ENCODE measurements around the gene GRM3. TPM values are rescaled to one million over a fixed set of nuclear protein-coding genes. Genes with fewer than 3 reads are reported as not detected.

Gene GRM3
- total RNA-seq, 2 donors from 2014 or later = not detected

DNA sequence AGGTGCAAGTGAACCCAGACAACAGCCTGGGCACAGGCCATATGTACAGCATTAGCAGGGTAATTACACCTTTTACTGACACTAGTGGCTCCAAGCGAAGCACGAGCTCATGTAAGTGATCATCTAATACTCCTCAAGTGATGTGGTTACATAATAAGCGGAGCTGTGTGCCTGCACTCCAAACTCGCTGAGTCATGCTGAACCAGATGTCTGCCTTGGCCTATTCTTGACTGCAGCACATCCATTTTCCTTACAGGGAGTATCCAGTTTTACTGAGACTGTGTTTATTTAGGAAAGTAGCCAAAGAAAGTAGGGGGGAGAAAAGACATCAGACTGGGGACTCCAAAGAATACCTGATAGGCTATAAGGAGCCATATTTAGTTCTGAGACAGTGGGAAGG lies 90.1 kb downstream of the GRM3 start:
- Histone ChIP-seq H3K9me3 (no peaks in the 10 kb centered on the region), H3K36me3 (no peaks in the 10 kb centered on the region), H3K27ac (no peak overlapping the region), H3K4me1 (ENCODE audit: control insufficient read depth in 1 of 2, low read depth in 2 of 2) (no peaks in the 10 kb centered on the region), H3K27me3 (replicated peaks; ENCODE audit: insufficient read depth) (no peaks in the 10 kb centered on the region), H3K4me3 (no peak overlapping the region)
- DNase-seq (ENCODE audit: low spot score) = no peak
- no peak for ATAC-seq (ENCODE audit: insufficient number of reproducible peaks, low FRiP score, low read depth)
- TF ChIP-seq CTCF (IDR thresholded peaks at IDR 0.05) = no peak

DNA sequence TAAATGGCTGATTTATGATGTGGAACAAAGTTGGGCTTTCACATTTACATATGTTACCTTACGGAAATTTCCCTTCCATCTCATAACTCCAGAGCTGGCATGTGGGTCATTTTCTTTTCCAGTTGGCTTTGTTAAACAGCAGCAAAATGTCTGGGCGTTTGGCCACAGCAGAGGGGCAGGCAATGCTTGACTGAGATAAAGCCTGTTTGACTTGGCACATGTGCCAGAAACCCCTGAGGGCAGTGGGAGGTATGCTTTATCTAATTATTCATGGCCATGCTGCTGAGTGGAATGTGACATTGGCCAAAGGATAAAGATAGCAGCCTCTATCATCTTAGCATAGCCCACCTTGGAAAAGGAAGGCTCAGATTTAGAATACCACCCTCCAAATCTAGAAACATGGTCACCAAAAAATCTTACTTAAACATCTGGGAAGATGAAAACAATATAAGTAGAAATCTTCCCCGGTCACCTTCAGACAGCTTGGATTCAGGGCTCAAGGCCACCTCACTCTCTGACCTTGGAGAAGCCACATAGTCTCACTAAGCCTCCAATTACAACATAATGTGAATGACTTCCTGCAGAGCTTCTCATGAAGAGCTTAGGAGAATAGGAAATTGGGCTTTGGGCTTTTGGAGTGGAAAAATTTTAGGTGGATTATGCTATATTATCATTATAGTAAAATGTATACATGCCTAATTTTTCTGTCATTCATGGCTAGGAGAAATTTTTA lies 101.5 kb downstream of the GRM3 start:
- Histone ChIP-seq H3K4me3 (no peak overlapping the region), H3K4me1 (ENCODE audit: control insufficient read depth in 1 of 2, low read depth in 2 of 2) (peaks cover 0 to 15% of the 10 kb centered on the region in 2 donors), H3K36me3 (no peaks in the 10 kb centered on the region), H3K27me3 (replicated peaks; ENCODE audit: insufficient read depth) (no peaks in the 10 kb centered on the region), H3K9me3 (no peaks in the 10 kb centered on the region), H3K27ac (no peak overlapping the region)
- no peak for TF ChIP-seq CTCF (IDR thresholded peaks at IDR 0.05)
- no peak for ATAC-seq (ENCODE audit: insufficient number of reproducible peaks, low FRiP score, low read depth)
- no peak for DNase-seq (ENCODE audit: low spot score)

DNA sequence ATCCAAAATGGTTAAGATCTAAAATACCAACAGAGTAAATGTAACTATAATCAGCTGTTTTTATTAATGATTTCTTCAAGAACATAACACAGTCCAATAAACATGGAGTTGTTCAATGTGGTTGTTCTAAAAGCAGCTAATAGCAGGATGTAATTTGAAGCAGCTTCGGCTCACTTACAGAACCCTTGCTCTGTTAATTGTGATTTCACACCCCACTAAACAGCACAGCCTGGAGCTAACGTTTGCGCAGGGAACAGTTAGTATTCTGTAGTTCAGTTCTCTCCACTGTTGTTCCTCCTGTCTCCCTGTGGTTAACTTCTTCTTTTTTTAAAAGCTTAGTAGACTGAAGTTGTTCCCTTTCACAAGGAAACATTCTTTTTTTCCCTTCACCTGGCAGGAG lies 104.0 kb downstream of the GRM3 start:
- TF ChIP-seq CTCF (IDR thresholded peaks at IDR 0.05) = no peak

GRCh38 chr7:86748201-86748600 lies 104.5 kb downstream of the GRM3 start:
- no peaks in the 10 kb centered on the region for H3K27me3 ChIP-seq (replicated peaks; ENCODE audit: insufficient read depth)
- H3K36me3 ChIP-seq = no peaks in the 10 kb centered on the region
- TF ChIP-seq CTCF (IDR thresholded peaks at IDR 0.05) = no peak
- H3K4me1 ChIP-seq (ENCODE audit: control insufficient read depth in 1 of 2, low read depth in 2 of 2) = peaks cover 0 to 15% of the 10 kb centered on the region in 2 donors
- DNase-seq (ENCODE audit: low spot score) = no peak
- H3K9me3 ChIP-seq = no peaks in the 10 kb centered on the region
- ATAC-seq (ENCODE audit: insufficient number of reproducible peaks, low FRiP score, low read depth) = no peak
- H3K27ac ChIP-seq = no peak overlapping the region
- H3K4me3 ChIP-seq = no peak overlapping the region

More for the DNA sequence above, 104.0 kb downstream of the GRM3 start:
- DNase-seq (ENCODE audit: low spot score) (no peak), ATAC-seq (ENCODE audit: insufficient number of reproducible peaks, low FRiP score, low read depth) (no peak)
- H3K36me3 ChIP-seq = no peaks in the 10 kb centered on the region
- H3K4me3 ChIP-seq = no peak overlapping the region
- H3K4me1 ChIP-seq (ENCODE audit: control insufficient read depth in 1 of 2, low read depth in 2 of 2) = peaks cover 0 to 15% of the 10 kb centered on the region in 2 donors
- no peaks in the 10 kb centered on the region for H3K9me3 ChIP-seq
- no peaks in the 10 kb centered on the region for H3K27me3 ChIP-seq (replicated peaks; ENCODE audit: insufficient read depth)
- H3K27ac ChIP-seq = no peak overlapping the region

- Histone ChIP-seq H3K27ac (no peak overlapping the region), H3K36me3 (no peaks in the 10 kb centered on the region), H3K27me3 (replicated peaks; ENCODE audit: insufficient read depth) (no peaks in the 10 kb centered on the region), H3K9me3 (no peaks in the 10 kb centered on the region), H3K4me3 (no peak overlapping the region), H3K4me1 (ENCODE audit: control insufficient read depth in 1 of 2, low read depth in 2 of 2) (peaks cover 0 to 15% of the 10 kb centered on the region in 2 donors)
- DNase-seq (ENCODE audit: low spot score) (no peak), ATAC-seq (ENCODE audit: insufficient number of reproducible peaks, low FRiP score, low read depth) (no peak)
- TF ChIP-seq CTCF (IDR thresholded peaks at IDR 0.05) = no peak
These were observed 105.4 kb downstream of the GRM3 start for GRCh38 chr7:86748843-86749719.
